ENCODE measurements around the gene UGT2B28.
"Not testable (repeated sequence)": the region's sequence is repeated elsewhere in the genome, so short reads cannot be mapped to it uniquely, and the experiment has no call there.

DNA sequence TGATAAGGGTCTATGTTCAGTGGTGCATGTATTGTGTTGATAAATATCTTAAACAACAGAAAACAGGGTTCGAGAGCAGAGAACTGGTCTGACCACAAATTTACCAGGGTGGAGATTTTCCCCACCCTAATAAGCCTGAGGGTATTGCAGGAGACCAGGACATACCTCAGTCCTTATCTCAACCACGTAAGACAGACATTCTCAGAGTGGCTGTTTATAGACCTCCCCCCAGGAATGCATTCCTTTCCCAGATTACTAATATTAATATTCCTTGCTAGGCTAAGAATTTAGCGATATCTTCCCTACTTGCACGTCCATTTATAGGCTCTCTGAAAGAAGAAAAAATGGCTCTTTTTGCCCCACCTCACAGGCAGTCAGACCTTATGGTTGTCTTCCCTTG is 16.1 kb downstream of the UGT2B28 start:
- TF ChIP-seq CTCF, POLR2A (IDR thresholded peaks at IDR 0.05): not testable (repeated sequence)

Measured in body of pancreas (tissue), 4 donors.